Fibroblast of pulmonary artery (primary cell): ENCODE measurements around the gene FOXP4.
A peak's percentile ranks its signal among the peaks of the same experiment; 100 is the strongest.

Experiments
- DNase-seq: peaks from one replicate; pipeline ENCODE4 v3.0.0-alpha.2; 2010; ENCODE audit warnings: low read depth
- H3K4me3 ChIP-seq: replicated peaks from 2 replicates; pipeline ENCODE4 v1.5.1; 2011; ENCODE audit warnings: low read depth, mild to moderate bottlenecking, control low read depth, low read length, moderate library complexity
- TF ChIP-seq, protein P1 (sequence below): IDR thresholded peaks from 2 replicates; pipeline ENCODE4 v1.5.1; 2011; ENCODE audit warnings: mild to moderate bottlenecking, control low read depth, low read length, inconsistent platforms; ENCODE audit errors: missing control alignments

The FOXP4 gene

DNA sequence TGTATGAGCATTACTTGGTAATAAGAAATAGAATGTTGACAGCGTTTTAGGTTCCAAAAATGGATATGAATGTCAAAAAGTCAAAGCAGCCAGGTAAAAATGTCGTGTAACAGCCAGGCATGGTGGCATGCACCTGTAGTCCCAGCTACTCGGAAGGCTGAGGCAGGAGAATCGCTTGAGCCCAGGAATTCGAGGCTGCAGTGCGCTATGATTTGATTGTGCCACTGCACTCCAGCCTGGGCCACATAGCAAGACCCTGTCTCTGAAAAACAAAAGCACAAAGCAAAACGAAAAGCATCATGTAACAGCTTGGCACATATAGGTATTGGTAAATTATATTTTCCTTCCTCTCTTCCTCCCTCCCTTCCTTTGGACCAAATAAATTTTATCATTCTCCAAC is 16.2 kb upstream of the FOXP4 start:
- no peak overlapping the region for H3K4me3 ChIP-seq
- TF ChIP-seq, protein P1, sequence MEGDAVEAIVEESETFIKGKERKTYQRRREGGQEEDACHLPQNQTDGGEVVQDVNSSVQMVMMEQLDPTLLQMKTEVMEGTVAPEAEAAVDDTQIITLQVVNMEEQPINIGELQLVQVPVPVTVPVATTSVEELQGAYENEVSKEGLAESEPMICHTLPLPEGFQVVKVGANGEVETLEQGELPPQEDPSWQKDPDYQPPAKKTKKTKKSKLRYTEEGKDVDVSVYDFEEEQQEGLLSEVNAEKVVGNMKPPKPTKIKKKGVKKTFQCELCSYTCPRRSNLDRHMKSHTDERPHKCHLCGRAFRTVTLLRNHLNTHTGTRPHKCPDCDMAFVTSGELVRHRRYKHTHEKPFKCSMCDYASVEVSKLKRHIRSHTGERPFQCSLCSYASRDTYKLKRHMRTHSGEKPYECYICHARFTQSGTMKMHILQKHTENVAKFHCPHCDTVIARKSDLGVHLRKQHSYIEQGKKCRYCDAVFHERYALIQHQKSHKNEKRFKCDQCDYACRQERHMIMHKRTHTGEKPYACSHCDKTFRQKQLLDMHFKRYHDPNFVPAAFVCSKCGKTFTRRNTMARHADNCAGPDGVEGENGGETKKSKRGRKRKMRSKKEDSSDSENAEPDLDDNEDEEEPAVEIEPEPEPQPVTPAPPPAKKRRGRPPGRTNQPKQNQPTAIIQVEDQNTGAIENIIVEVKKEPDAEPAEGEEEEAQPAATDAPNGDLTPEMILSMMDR: no peak
- DNase-seq: no peak

DNA sequence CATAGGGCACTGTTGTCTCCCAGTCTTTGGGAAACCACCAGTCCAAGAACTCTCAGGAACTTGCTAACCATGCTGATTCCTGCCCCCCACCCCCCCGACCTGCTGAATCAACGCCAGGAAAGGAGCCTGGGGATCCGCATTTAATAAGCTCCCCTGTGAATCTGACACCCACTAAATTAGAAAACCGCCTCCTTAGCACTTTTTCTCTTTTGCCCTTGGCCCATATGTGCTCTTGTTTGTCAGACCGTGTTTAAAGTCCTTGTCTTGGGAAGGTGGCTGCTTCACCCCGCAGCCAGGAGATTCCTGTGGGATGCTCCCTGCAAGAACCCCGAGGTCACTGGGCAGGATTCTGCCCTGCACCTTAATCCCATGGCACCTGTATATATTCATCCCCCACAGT is 15.7 kb upstream of the FOXP4 start:
- no peak for DNase-seq
- no peak overlapping the region for H3K4me3 ChIP-seq
- TF ChIP-seq, protein P1: no peak

DNA sequence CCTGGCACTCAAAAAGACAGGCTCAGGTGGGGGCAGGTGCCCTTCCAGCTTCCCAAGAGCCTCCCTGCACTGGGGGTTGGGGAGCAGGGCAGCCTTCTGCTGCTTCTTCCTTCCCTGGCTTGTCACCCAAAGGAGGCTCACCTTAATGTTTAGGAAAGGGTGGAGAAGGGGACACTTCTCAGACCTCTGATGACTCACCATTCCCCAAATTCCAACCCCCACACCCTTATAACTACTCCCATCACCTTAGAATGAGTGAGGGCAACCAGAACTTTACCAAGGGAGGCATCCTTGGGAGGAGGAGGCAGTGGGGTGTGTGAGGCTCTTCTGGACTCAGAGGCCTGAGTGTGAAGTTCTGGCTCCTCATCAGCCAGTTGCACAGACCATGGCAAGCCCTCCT is 15.2 kb upstream of the FOXP4 start:
- H3K4me3 ChIP-seq: no peak overlapping the region
- TF ChIP-seq, protein P1: no peak

DNA sequence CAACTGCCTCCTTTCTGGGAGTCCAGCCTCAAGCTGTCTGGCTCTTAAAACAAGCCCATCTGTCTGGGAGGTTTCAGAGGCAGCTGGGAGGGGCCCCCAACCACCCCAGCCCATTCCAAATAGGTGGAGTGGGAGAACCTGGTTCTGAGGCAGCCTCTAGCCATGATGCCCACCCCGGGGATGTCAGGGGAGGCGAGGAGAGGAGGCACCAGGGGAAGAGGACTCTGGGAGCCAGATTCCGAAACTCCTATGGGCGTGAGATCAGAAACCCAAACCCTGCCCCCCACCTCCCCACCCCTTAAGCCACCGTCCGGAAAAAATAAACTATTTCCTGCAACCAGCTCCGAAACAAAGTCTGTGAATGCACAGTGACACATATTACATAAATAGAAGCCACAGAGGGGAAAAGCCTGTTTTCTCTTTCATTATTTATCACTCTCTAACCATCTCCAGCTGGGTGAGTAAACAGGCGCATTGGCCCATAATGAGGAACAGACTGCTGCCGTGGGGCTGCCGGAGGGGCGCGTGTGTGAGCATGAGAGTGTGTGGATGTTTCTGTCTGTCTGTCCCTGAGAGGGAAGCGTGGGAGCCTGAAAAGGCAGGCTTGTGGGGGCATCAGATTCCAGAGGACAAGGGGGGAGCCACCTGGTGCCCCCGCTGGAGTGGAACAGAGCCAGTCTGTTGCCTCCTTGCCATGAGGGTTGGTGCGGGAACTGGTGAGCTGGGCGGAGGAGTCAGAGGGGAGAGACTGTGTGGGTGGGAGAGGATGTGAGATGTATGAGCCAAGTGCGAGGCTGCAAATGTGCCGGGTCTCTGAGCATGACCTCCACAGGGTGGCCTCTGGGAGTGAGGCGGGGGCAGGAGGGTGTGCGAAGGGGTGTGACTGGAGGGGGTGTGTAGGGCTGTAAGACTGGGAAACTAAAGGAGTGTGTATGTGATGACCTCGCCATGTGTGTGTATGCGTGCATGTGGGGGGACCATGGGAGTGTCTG is 14.3 kb upstream of the FOXP4 start:
- TF ChIP-seq, protein P1: no peak
- no peak overlapping the region for H3K4me3 ChIP-seq
- DNase-seq: peak; percentile 35

More for the DNA sequence above, 15.2 kb upstream of the FOXP4 start:
- DNase-seq: no peak

DNA sequence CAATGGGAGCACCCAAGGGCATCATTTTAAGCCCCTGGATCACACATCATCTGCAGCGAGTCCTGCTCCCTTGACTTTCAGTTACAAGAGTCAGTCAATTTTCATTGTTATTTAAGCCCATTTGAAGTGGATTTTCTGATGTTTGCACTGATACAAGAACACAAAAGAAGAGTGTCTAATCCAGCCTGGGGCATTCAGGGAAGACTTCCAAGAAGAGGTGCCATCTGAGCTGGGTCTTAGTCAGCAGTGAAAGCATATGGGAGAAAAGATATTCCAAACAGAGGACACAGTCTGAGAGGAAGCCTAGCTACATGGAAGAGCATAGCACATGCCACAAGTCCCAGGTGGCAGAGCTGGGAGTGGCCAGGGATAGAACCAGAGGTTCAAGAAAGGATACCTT is 10.4 kb upstream of the FOXP4 start:
- TF ChIP-seq, protein P1: no peak
- no peak overlapping the region for H3K4me3 ChIP-seq
- DNase-seq: no peak

DNA sequence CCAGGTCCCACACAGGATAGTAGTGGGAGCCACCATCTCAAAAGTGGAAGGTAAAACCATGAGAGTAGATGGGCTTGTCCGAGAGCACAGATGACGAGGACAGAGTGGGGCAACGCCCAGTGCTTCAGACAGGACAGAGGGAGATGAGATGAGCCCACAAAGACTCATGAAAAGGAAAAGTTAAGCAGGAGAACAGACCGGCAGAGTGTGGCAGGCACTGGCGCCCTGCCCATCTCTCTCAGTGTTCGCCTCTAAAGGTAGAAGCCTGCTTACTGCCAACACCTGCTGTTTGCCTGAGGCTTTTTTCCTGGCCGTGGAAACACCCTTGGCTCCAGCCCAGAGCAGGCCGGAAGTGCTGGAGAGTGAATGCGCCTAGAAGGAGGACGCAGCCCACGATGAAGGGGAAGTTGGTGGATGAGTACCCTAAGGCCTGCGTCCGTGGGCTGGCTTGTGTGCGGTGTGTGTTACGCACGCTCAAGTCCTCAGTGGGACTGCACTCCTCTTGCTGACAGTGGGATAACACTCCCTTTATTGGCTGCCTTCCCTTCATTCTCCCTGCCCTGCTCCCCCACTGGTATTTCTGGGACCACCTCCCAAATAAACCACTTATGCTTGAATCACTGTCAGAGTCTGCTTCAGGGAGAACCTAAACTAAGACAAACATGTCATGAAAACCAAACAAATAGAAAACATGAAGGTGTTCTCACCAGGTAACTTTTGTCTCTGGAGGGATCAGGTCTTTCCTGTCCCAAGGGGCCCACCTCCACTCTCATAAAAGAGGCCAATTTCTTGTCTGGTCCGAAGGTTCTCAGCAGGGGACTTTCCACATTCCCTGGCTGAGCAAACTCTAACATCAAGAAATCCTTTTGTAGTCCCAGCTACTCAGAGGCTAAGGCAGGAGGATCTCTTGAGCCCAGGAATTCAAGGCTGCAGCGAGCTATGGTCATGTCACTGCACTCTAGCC is 9.1 kb upstream of the FOXP4 start:
- TF ChIP-seq, protein P1: no peak
- peak; percentile 42 for DNase-seq
- H3K4me3 ChIP-seq: no peak overlapping the region
